HG02642 (cell line): ENCODE data around the gene EPHB6.

ENCODE experiments used
- ATAC-seq: cut with Tn5 transposase; IDR thresholded peaks from one replicate; pipeline ENCODE4 v1.9.1; 2021; ENCODE audit warnings: mild to moderate bottlenecking; ENCODE audit not compliant: unreplicated experiment, poor library complexity

Gene EPHB6

GRCh38 chr7:142832417-142832816, 22.5 kb upstream of the EPHB6 start:
- ATAC-seq: no peak

DNA sequence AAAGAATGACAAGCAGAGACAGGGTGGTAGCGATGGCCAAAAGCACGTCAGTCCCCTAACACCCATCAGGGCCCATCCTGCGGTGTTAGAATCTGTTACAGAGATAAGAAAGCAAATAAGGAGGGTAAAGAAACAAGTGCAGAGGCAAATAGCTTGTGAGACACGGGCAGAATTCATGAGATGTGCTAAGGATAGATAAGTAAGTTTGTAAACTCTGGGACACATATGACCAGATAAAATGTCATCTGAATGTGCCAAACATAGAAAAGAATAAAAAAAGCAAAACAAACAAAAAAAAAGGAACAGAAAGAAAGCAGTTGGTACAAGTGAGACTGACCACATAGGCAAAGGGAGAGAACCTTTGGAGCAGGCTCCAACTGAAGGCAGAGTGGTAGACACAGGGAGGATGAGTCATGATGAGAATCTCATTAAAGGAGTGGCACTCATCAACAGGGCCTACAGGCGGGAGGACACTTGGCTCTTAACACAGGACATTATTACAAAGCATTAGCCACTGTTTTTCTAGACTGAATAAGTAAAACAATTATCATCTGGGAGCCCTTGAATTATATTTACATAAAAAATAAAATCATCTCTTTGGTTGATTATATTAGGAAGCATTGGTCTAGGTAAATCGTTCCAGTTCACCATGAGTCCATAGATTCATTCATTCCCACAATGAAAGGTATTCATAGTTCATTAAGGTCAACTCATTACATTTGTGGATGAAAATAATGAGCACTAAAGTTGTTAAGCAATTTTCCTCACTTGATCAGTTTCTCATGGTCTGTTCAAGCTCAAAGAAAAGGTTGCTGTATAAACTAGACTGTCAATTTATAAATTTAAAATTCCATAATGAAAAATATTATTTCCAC, 21.5 kb upstream of the EPHB6 start:
- peak; percentile 67 for ATAC-seq

GRCh38 chr7:142835487-142835886, 19.4 kb upstream of the EPHB6 start:
- ATAC-seq: no peak

DNA sequence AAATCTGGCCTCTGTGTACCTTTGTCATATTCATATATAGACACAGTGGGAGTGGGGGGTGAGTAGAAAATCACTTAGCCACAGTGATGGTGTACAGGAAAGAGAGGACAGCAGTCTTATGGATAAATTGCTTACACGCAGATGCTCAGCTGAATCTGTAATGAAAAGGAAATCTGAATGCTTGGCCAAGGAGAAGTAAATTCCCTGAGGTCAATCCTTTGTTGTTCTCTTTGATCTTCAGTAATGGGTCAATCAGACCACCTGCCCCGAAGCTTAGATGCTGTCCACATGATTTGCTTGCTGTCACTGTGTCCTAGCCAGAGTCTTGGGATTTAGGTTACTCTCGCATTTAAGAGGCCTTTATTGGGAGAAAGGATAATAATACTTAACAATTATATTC, 18.4 kb upstream of the EPHB6 start:
- ATAC-seq: no peak

GRCh38 chr7:142838461-142839213, 16.2 kb upstream of the EPHB6 start:
- no peak for ATAC-seq

DNA sequence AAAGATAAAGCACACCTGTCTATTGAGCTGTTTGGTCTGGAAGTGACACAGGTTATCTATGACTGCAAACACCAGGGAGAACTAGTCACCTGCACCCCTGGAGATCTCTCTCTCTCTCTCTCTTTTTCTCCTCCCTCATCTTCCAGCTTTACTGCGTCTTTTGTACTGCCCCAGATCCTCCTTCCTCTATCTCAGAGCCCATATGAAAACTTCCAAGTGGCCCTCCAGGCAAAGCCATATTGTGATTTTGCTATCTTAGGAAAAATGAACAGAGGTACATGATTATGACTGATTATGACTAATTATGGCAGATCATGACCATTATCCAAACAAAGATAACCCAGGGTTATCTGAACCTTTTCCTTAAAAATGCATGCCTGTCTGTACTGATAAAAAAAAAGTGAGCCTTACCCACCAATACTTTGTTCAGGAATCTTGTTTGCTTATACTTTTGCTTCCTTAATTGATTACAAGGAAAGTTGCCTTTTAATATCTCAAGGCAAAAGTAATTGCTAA, 12.6 kb upstream of the EPHB6 start:
- no peak for ATAC-seq

DNA sequence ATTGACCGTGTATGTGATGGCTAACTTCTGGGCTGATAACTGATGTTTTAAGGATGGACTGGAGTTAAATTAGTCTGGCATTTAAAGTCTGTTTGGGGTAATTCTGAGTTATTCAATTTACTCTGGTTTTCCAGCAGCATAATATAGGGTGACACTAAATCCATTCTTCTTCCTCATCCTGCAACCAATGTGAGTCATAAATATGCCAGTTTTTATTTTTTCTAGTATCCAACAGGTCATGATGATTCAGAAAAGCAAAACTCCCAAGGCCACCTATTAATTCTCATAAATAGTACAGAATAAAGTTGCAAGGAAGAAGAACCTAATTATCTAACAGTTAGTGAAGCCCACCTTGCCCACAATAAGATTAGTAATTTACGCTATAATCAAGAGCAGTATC, 7.5 kb upstream of the EPHB6 start:
- ATAC-seq: no peak

- no peak for ATAC-seq
These were observed 3.6 kb upstream of the EPHB6 start for GRCh38 chr7:142851269-142851668.

DNA sequence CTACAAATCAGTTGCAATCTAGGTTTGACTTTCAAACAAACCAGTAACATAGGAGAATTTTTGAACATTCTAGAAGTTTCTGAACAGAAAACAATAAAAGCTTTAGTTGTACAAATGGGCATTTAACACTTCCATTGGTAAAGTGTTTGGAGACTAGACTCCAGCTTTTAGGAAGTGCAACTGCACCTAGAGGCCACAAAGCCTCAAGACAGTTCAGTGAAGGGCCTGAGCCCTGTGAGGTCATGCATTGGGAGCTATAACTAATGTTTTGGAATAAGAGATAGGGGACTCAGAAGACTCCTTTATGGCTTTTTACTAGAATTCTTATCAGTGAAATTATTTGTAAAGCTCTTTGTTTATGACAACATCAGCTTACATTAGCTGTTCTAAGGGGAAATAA, 3.0 kb upstream of the EPHB6 start:
- ATAC-seq: no peak

DNA sequence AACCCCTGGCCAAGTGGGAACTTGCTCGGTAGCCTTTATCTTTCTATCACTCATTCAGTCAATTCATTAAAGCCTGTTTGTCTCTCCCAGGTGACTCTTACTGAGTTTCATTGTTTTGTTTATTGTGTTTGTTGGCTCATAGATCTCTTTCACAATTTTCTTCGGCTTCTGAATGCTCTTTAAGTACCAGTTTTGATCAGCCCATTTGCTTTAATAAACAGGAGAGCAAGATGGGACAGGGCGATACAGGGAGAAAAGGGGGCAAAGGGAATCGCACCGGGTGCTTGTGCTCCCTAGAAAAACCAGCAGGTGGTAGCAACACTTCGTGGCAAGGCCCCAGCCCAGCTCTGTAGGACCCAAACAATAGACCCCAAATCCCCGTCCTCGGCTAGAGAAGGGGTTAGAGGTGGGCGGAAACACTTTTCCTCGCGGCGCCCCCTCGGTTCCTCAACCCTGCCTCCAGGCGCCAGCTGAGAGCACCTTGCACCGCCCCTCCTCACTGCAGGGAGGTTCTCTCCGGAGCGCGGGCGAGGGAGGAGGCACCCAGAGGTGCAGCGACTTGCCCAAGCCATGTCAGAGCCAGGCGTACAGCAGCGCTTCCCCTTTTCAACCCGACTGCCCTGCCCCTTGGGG, 1.0 kb upstream of the EPHB6 start:
- peak; percentile 80 for ATAC-seq

- ATAC-seq: peak; percentile 10
These were observed 353 bp downstream of the EPHB6 start for GRCh38 chr7:142855114-142855743.

DNA sequence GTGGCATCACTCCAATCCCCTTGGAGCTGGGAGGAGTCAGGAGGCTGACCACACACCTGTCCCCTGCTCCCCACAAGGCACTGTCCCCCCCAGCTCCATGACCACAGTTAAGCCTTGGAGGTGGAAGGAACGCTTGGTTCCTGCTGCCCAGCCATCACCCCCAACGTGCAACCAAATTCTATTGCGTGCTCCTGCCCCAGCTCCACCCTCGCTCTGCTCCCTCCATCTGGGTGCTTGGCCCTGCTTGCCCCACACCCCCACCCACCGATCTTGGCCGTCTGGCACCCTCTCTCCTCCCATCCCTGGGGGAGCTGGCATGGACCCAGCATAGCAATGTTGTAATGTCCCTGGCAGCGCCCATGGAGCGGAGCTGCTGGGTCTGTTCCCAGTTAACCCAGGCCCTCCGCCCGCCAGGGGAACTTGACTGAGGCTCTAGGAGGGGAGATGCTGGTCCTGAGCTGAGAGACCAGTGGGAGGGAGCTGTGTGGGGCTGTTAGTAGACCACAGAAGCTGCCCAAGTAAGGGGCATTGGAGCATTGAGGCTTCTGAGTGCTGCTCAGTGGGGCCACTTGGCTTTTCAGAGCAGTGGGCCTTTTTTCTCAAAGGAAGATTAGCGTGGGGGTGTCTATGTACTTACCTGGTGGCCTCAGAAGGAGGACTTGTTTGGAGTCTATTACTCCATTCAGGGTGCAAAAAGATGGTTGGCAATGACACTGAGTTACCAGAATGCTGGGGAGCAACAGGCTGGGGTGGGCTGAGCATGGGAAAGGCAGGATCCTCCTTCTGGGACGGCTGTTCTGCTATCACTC, 1.1 kb downstream of the EPHB6 start:
- no peak for ATAC-seq

- no peak for ATAC-seq
These were observed 1.8 kb downstream of the EPHB6 start for GRCh38 chr7:142856565-142857245.

GRCh38 chr7:142857625-142858024, 2.7 kb downstream of the EPHB6 start:
- no peak for ATAC-seq

DNA sequence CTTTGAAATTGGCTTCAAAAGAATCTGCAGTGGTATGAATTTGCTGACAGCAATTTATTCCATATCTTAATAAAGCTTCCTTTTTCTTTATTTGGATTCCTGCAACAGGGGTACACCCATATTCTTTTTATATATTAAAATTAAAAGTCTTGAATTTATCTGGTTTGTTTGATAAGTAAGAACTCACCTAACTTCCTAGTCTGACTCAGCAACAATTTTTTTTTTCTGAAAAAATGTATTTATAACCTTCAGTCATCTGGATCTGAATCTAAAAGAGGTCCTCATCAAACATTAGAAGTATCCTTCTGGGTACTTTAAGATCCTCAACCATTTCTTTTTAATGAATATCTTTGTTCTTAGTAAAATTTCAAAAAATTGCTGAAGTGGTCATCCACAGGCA, 4.5 kb downstream of the EPHB6 start:
- no peak for ATAC-seq

- no peak for ATAC-seq
These were observed 5.0 kb downstream of the EPHB6 start for GRCh38 chr7:142859829-142860228.

DNA sequence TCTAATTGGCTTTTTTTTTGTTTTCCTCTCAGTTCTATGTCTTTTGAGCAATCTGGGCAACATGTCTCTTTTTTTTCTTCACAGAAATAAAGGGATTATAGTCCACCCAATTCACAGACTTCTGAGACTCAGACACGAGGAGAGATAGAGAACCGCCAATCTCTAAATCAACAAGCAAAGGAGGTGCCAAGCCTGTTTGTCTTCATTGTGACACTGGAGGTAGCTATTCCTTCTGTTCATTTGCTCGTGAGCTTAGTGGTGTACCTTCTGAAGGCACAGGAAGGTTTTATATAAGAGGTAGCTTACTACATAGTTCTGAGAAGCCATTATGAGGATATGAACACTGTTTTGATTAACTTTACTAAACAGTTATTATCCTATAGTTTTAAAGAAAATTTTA, 6.1 kb downstream of the EPHB6 start:
- ATAC-seq: no peak

GRCh38 chr7:142862351-142862750, 7.5 kb downstream of the EPHB6 start:
- no peak for ATAC-seq

DNA sequence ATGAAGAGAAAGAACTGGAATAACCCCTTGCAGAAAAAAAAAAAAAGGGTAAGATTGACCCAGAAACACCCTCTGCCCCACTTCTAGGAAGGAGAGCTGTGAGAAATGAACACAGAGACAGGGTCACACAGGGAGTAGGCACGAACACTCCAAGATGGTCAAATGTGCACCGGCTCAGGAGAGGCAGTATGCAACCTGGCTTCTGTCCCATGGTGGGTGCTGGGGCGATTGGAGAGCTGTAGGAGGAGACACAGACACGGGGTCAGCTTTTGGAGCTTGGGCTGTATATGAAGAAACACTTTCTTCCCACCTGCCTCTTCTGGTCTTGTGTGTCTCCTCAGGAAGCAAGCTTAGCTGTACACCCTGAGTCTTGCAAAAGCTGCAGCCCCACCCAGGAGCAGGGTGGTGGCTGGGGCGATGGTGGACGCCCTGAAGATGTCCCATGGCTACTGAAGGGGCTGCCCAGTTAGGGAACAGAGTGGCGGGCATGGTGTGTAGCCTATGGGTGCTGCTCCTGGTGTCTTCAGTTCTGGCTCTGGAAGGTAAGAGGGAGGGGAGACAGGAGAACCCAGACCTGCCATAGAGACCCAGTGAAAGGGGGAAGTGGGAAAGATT, 8.0 kb downstream of the EPHB6 start:
- no peak for ATAC-seq
